Measurements from ENCODE around the gene NPC1.

Gene NPC1

GRCh38 chr18:23545247-23545789 lies 41.0 kb downstream of the NPC1 start:
- DNase-seq = no peak

- DNase-seq = no peak
These were observed 43.8 kb downstream of the NPC1 start for GRCh38 chr18:23542461-23542860.

DNA sequence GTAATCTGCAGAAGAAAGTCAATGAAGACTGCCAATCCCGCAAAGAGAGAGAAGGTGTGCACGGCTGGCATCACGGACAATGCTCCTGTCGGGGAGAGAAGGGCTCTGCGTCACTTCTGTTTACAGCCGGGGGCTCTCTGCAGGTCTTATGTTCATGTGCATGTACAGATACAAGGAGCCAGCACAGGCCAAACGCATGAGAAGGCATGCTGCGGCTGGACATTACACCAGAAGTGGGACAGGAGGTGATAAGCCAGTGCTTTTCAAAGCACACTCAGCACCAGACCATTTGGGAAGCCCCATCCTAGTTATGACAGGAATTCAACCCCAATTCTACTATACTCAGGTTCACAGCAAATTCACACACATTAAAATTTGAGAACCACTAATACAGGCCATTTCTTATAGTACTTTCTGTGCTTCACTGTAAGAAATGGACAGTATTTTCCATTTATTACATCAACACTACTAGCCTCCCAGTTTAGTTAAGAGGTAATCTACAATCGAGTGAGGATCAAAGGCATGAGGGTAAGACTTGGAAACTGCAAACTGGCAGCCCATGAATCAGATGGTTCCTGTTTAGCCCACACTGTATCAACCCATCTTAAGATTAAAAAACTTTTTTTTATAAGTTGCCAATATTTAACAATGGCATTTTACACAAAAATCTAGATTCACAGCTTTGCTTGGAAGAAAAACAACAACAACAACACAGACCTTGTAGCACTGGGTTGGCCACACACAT lies 44.8 kb downstream of the NPC1 start:
- no peak for DNase-seq

- no peak for DNase-seq
These were observed 45.4 kb downstream of the NPC1 start for GRCh38 chr18:23540867-23541266.

DNA sequence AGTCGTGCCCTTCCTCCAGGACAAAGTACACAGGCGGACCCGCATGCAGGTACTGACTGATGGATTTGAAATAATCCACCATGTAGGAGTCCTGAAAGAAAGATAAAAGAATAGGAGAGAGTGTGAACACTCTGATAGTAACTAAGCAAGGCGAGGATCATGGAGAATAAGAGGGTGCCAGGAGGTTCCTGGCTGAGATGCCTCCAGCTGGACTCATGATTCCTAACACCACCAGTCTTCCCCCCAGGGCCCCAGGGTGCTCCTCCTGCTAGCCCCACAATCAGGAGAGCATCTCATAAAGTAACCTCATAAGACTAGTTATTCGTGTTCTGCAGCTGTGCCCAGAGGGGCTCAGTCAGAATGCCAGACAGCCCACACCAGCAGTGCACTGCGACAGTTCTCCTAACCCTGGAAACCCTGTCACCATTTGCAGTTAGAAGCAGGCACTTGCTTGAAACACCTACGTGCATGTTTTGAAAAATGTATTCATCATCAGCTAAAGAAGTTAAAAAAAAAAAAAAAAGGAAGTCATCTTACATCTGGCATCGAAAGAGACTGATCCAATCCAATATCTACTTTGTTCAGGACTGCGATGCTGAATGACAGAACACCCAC lies 46.3 kb downstream of the NPC1 start:
- no peak for DNase-seq

GRCh38 chr18:23539296-23539695 lies 47.0 kb downstream of the NPC1 start:
- DNase-seq = no peak

- DNase-seq = no peak
These were observed 47.4 kb downstream of the NPC1 start for GRCh38 chr18:23538870-23539269.

GRCh38 chr18:23538001-23538400 lies 48.3 kb downstream of the NPC1 start:
- no peak for DNase-seq

GRCh38 chr18:23537274-23537673 lies 49.0 kb downstream of the NPC1 start:
- no peak for DNase-seq

DNA sequence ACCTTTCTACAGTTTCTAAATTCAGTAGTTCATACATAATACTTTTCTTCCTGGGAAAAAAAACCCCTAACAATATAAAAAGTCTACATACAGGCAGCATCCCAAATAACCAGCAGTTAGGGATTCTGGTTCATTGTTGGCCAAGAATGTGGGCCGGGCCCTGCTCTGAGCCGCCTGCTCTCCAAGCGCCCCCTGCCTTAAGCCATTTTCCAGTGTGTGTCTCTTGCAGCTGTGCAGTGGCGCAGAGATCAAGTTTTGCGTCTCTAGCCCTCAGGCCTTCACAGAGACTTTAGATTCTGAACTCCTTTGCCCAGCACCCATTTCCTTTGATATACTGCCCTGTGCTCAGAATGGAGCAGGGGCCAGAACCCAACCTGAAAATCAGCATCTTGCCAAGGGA lies 50.1 kb downstream of the NPC1 start:
- DNase-seq = no peak

- DNase-seq = no peak
These were observed 52.0 kb downstream of the NPC1 start for GRCh38 chr18:23534276-23534675.

GRCh38 chr18:23532848-23533247 lies 53.5 kb downstream of the NPC1 start:
- DNase-seq = peak; percentile 32

- no peak for DNase-seq
These were observed 54.4 kb downstream of the NPC1 start for GRCh38 chr18:23531912-23532311.

DNA sequence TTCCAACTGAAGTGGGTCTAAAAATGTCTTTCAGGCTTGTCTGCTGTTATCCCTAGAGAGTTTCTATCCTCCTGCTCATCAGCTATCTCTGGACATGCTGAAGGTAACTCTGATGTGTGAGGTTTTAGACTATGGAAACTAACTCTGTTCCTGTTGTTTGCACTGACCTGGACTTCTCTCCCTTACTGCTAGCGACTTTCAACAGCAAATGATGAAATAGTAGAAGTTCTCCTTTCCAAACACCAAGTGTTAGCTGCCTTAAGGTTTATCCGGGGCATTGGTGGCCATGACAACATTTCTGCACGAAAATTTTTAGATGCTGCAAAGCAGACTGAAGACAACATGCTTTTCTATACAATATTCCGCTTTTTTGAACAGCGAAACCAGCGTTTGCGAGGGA lies 56.1 kb downstream of the NPC1 start:
- DNase-seq = no peak

DNA sequence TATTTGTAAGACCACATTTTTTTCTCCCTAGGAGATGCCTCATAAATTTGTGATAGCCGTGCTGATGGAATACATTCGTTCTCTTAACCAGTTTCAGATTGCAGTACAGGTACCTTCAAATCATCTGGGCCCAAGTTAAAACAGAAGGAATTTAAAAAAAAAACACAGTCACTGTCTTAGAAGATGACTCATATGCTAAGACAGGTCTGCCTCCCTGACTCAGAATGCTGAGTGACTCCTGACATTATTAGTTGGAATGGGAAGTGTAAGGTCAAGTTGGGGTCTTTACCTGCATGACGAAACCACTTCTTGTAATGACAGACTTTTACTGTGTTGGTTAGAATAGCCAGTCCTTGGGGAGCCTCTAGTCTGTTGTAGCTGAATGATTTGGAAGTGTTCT lies 56.7 kb downstream of the NPC1 start:
- DNase-seq = no peak

- DNase-seq = no peak
These were observed 57.5 kb downstream of the NPC1 start for GRCh38 chr18:23528580-23529472.

DNA sequence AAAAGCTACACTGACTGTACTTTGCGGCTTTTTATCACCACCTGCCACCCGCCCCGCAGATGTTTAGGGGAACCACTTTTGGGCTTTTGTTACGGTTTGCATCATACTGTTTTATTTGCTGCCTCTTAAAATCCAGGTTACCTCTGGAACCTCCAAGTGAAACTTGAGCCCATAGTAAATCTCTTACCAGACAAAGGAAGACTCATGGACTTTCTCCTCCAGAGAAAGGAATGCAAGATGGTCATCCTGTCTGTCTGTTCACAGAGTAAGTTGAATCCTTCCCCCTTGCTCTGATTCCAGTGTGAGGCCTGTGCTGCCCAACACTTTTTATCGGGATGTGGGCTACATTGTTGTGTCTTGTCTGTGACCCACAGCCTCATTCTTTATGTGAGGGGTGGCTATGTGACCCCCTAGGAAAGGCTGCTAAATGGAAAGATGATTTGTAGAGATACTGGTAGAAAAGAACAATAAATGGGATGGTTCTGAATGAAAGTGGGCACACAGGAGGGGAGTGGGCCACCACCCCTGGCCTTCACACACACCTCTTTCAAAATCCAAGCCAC lies 59.7 kb downstream of the NPC1 start:
- DNase-seq = no peak

DNA sequence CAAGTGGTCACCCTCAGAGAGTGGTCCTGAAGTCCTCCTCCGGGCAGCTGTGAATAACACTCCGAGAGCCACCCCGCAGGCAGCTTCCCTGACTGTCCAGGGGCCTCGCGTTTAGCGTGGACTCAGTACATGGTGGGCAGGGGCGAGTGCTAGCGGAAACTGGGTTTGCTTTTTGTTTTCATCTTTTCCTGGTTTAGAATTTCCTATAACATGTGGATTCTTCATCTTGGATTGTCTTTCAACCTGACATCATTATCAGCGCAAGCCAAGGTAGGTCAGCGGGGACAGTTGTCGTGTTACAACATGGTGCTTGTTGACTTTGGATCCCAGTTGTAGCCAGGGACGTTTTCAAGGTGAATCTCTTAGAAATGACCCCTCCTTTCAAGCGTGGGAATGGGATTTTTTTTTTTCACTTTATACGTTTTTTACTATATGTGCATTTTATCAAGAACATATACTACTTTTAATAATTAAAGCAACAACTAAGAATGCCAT lies 62.0 kb downstream of the NPC1 start:
- DNase-seq = no peak

DNA sequence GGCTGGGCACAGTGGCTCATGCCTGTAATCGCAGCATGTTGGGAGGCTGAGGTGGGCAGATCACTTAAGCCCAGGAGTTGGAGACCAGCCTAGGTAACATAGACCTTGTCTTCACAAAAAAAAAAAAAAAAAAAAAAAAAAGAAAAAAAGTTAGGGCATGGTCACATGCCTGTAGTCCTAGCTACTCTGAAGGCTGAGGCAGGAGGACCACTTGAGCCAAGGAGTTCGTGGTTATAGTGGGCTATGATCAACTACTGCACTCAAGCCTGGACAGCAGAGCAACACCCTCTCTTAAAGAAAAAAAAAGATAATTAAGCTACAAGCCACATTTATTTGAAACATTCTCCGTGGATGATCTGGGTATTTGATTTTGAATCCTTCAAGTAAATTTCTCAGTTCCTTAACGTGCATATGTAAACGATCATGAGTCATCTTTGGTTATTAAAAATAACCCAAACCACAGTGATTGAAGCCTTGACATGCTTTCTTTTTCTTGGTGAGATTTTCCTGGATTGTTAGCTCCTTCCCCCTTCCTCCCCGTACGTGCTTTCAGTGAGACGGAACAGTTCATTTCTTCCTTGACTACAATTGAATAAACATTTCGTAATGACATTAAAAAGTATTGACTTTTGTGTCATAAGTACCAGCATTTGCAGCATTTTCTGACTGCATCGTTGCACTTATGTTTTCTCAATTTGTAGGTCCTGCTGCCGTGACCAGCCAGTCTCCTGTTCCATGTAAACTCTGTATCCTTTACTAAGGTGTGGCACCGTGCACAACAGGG lies 62.7 kb downstream of the NPC1 start:
- no peak for DNase-seq

- DNase-seq = no peak
These were observed 64.4 kb downstream of the NPC1 start for GRCh38 chr18:23521907-23522306.

DNA sequence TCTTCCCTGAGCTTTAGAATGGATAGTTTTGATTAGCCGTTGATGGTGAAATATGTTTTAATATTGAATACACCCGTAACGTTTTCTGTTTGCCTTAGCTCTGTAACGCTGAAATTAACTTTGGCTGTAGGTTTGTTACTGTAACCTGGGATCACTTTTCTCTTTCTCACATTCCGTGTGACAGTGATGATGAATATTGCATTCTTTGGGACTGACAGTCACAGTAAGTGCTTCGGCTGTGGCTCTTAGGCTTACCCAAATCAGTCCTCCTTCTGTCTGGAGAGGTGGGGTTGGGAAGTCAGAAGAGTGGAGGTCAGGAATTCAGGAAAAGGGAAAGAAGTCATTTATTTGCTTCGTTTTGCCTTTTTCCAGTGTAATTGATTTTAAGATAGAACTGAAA lies 65.0 kb downstream of the NPC1 start:
- no peak for DNase-seq

- DNase-seq = no peak
These were observed 66.6 kb downstream of the NPC1 start for GRCh38 chr18:23519734-23520133.
